Adipocyte (in vitro differentiated cells): ENCODE data around the gene TCFL5.
A peak's percentile ranks its signal among the peaks of the same experiment; 100 is the strongest.
"Not testable (repeated sequence)": the region's sequence is repeated elsewhere in the genome, so short reads cannot be mapped to it uniquely, and the experiment has no call there.

Experiments used
- DNase-seq: peaks from one replicate; pipeline ENCODE4 v3.0.0-alpha.2; 2015; ENCODE audit warnings: low read depth
- H3K27me3 ChIP-seq: replicated peaks from 2 replicates; pipeline ENCODE4 v1.7.0; 2013; ENCODE audit warnings: mild to moderate bottlenecking, low read length, moderate library complexity; ENCODE audit not compliant: control insufficient read depth, insufficient read depth
- H3K36me3 ChIP-seq: 2 replicates; pipeline ENCODE4 v1.7.0; 2013; ENCODE audit warnings: low read length, mild to moderate bottlenecking, moderate library complexity; ENCODE audit not compliant: control insufficient read depth, insufficient read depth, severe bottlenecking
- H3K4me1 ChIP-seq: 2 replicates; pipeline ENCODE4 v1.7.0; 2013; ENCODE audit warnings: mild to moderate bottlenecking, low read length, moderate library complexity; ENCODE audit not compliant: control insufficient read depth, insufficient read depth
- H3K4me3 ChIP-seq: 2 replicates; pipeline ENCODE4 v1.7.0; 2013; ENCODE audit warnings: mild to moderate bottlenecking, low read length, moderate library complexity
- H3K9ac ChIP-seq: 2 replicates; pipeline ENCODE4 v1.7.0; 2013; ENCODE audit warnings: mild to moderate bottlenecking, low read length, moderate library complexity
- H3K9me3 ChIP-seq: 2 replicates; pipeline ENCODE4 v1.7.0; 2013; ENCODE audit warnings: mild to moderate bottlenecking, low read length, moderate library complexity; ENCODE audit not compliant: control insufficient read depth

TCFL5 gene

GRCh38 chr20:62876902-62877816, 15.5 kb upstream of the TCFL5 start:
- peak overlapping the region; percentile 79 for H3K9ac ChIP-seq
- peaks cover 22% of the 10 kb centered on the region for H3K4me1 ChIP-seq
- H3K36me3 ChIP-seq = peaks cover 14% of the 10 kb centered on the region
- no peak for DNase-seq
- H3K9me3 ChIP-seq = no peaks in the 10 kb centered on the region
- no peak overlapping the region for H3K4me3 ChIP-seq
- H3K27me3 ChIP-seq = no peaks in the 10 kb centered on the region

GRCh38 chr20:62876501-62876901, 14.9 kb upstream of the TCFL5 start:
- Histone ChIP-seq H3K9me3 (no peaks in the 10 kb centered on the region), H3K9ac (peak overlapping the region; percentile 79), H3K36me3 (peaks cover 8% of the 10 kb centered on the region), H3K27me3 (no peaks in the 10 kb centered on the region), H3K4me1 (peaks cover 26% of the 10 kb centered on the region), H3K4me3 (no peak overlapping the region)
- DNase-seq = no peak

- H3K9me3 ChIP-seq = no peaks in the 10 kb centered on the region
- H3K4me1 ChIP-seq = peaks cover 27% of the 10 kb centered on the region
- H3K36me3 ChIP-seq = no peaks in the 10 kb centered on the region
- no peaks in the 10 kb centered on the region for H3K27me3 ChIP-seq
- peak overlapping the region; percentile 79 for H3K9ac ChIP-seq
- peak overlapping the region; percentile 26 for H3K4me3 ChIP-seq
- DNase-seq = peak; percentile 78
Observed at GRCh38 chr20:62875419-62876361, 14.1 kb upstream of the TCFL5 start.

- no peak overlapping the region for H3K9ac ChIP-seq
- no peaks in the 10 kb centered on the region for H3K27me3 ChIP-seq
- H3K4me1 ChIP-seq = peaks cover 27% of the 10 kb centered on the region
- H3K4me3 ChIP-seq = no peak overlapping the region
- no peak for DNase-seq
- no peaks in the 10 kb centered on the region for H3K9me3 ChIP-seq
- no peaks in the 10 kb centered on the region for H3K36me3 ChIP-seq
Observed at GRCh38 chr20:62874964-62875344, 13.3 kb upstream of the TCFL5 start.

- H3K36me3 ChIP-seq, H3K9me3 ChIP-seq, H3K4me3 ChIP-seq, H3K27me3 ChIP-seq, H3K9ac ChIP-seq: not testable (repeated sequence)
- peak; percentile 76 for DNase-seq
- peaks cover 27% of the 10 kb centered on the region for H3K4me1 ChIP-seq
Observed at GRCh38 chr20:62873681-62874031, 12.0 kb upstream of the TCFL5 start.

- no peak for DNase-seq
- Histone ChIP-seq H3K4me3 (no peak overlapping the region), H3K4me1 (peaks cover 27% of the 10 kb centered on the region), H3K27me3 (no peaks in the 10 kb centered on the region), H3K36me3 (no peaks in the 10 kb centered on the region), H3K9ac (no peak overlapping the region), H3K9me3 (no peaks in the 10 kb centered on the region)
Observed at GRCh38 chr20:62873280-62873679, 11.7 kb upstream of the TCFL5 start.

- Histone ChIP-seq H3K36me3 (no peaks in the 10 kb centered on the region), H3K27me3 (no peaks in the 10 kb centered on the region), H3K9me3 (no peaks in the 10 kb centered on the region), H3K4me3 (no peak overlapping the region), H3K9ac (no peak overlapping the region), H3K4me1 (peaks cover 27% of the 10 kb centered on the region)
- no peak for DNase-seq
Observed at GRCh38 chr20:62872862-62873261, 11.2 kb upstream of the TCFL5 start.

GRCh38 chr20:62872184-62872847, 10.7 kb upstream of the TCFL5 start:
- H3K36me3 ChIP-seq = no peaks in the 10 kb centered on the region
- H3K9me3 ChIP-seq = no peaks in the 10 kb centered on the region
- no peak overlapping the region for H3K9ac ChIP-seq
- no peak overlapping the region for H3K4me3 ChIP-seq
- H3K27me3 ChIP-seq = no peaks in the 10 kb centered on the region
- DNase-seq = no peak
- peaks cover 26% of the 10 kb centered on the region for H3K4me1 ChIP-seq

GRCh38 chr20:62864207-62864606, 2.6 kb upstream of the TCFL5 start:
- H3K27me3 ChIP-seq = no peaks in the 10 kb centered on the region
- DNase-seq = no peak
- H3K4me3 ChIP-seq = no peak overlapping the region
- no peaks in the 10 kb centered on the region for H3K36me3 ChIP-seq
- H3K9ac ChIP-seq = no peak overlapping the region
- H3K9me3 ChIP-seq = peaks cover 2% of the 10 kb centered on the region
- peaks cover 20% of the 10 kb centered on the region for H3K4me1 ChIP-seq

- peak overlapping the region; percentile 79 for H3K4me3 ChIP-seq
- peak; percentile 69 for DNase-seq
- H3K4me1 ChIP-seq = peaks cover 20% of the 10 kb centered on the region
- peak overlapping the region; percentile 60 for H3K9ac ChIP-seq
- peaks cover 2% of the 10 kb centered on the region for H3K9me3 ChIP-seq
- no peaks in the 10 kb centered on the region for H3K27me3 ChIP-seq
- H3K36me3 ChIP-seq = peaks cover 8% of the 10 kb centered on the region
Observed at GRCh38 chr20:62860924-62861691, 514 bp downstream of the TCFL5 start.
